ENCODE results near the gene MBP.

GRCh38 chr18:77066101-77066500, 66.5 kb downstream of the MBP start:
- no peak for TF ChIP-seq CTCF (conservative IDR thresholded peaks at IDR 0.05; ENCODE audit: low read depth, low read length)
- TF ChIP-seq MAZ (IDR thresholded peaks at IDR 0.05; ENCODE audit: borderline replicate concordance, low read depth, low read length) = no peak
- TF ChIP-seq POLR2A (IDR thresholded peaks at IDR 0.05; ENCODE audit: low read depth, low read length) = no peak
- no peak for TF ChIP-seq MXI1 (IDR thresholded peaks at IDR 0.05; ENCODE audit: borderline replicate concordance, low read depth, low read length)
- no peak for TF ChIP-seq MAFK (IDR thresholded peaks at IDR 0.05; ENCODE audit: low read depth, low read length)
- no peak for TF ChIP-seq NFE2L2 (IDR thresholded peaks at IDR 0.05; ENCODE audit: low read depth, low read length)
- no peak for TF ChIP-seq RCOR1 (IDR thresholded peaks at IDR 0.05; ENCODE audit: insufficient replicate concordance, low read length)
- no peak for TF ChIP-seq RFX5 (IDR thresholded peaks at IDR 0.05; ENCODE audit: low read depth, low read length)
- no peak for TF ChIP-seq RAD21 (IDR thresholded peaks at IDR 0.05; ENCODE audit: low read length)
- no peak for TF ChIP-seq USF2 (IDR thresholded peaks at IDR 0.05; ENCODE audit: low read depth, low read length)
- no peak for TF ChIP-seq SMC3 (IDR thresholded peaks at IDR 0.05; ENCODE audit: low read depth, low read length)
- TF ChIP-seq CEBPB (IDR thresholded peaks at IDR 0.05; ENCODE audit: low read depth, low read length) = no peak
- no peak for TF ChIP-seq ELK1 (IDR thresholded peaks at IDR 0.05; ENCODE audit: borderline replicate concordance, low read depth, low read length)
- no peak for TF ChIP-seq FOS (IDR thresholded peaks at IDR 0.05; ENCODE audit: low read depth, low read length)

Measured in IMR-90 (cell line).